HG03558 (cell line): ENCODE results near the gene KLHDC8A.
A peak's percentile ranks its signal among the peaks of the same experiment; 100 is the strongest.
"Not testable (repeated sequence)": the region's sequence is repeated elsewhere in the genome, so short reads cannot be mapped to it uniquely, and the experiment has no call there.

Experiments
- ATAC-seq: cut with Tn5 transposase; IDR thresholded peaks from one replicate; pipeline ENCODE4 v1.9.1; 2021; ENCODE audit warnings: moderate number of reproducible peaks; ENCODE audit not compliant: unreplicated experiment; ENCODE audit errors: extremely low read depth

Gene KLHDC8A

DNA sequence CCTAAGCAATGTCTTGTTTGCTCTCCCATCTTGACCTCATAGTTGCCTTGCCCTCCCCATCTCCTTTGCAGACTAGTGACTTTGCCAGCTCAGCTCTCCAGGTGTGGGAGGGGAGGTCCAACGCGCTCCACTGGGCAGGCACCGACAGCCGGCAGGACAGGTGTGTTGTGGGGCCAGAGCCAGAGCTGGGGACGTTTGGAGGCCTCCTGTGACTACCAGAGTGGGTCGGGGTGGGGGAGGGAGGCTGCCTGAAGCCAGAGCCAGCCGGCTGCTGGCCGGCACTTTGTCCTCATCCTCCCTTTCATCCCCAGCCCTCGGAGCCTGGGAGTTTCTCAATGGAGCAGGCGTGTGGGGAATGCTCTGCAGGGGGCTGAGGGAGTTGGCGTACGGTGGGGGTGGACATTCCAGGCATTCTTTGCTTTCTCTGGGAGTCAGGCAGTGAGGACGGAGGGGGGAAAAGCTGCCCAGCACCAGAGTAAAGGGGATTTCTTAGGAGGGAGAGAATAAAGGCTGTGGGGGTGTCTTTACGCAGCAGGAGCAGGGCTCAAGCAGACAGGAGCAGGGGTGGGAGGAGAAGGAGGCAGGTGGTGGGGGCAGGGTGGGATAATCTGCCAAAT, 55.4 kb downstream of the KLHDC8A start:
- ATAC-seq, result no peak

DNA sequence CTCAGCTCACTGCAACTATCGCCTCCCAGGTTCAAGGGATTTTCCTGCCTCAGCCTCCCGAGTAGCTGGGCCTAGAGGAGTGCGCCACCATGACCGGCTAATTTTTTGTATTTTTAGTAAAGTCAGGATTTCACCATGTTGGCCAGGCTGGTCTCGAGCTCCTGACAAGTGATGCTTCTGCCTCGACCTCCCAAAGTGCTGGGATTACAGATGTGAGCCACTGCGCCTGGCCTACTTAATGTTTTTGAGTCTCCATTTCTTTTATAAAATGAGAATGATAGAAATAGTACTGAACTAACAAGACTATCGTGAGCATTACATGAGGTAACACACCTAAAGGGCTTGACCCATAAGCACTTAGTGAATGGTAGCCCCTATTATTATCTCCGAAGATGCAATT, 56.6 kb downstream of the KLHDC8A start:
- no peak for ATAC-seq

DNA sequence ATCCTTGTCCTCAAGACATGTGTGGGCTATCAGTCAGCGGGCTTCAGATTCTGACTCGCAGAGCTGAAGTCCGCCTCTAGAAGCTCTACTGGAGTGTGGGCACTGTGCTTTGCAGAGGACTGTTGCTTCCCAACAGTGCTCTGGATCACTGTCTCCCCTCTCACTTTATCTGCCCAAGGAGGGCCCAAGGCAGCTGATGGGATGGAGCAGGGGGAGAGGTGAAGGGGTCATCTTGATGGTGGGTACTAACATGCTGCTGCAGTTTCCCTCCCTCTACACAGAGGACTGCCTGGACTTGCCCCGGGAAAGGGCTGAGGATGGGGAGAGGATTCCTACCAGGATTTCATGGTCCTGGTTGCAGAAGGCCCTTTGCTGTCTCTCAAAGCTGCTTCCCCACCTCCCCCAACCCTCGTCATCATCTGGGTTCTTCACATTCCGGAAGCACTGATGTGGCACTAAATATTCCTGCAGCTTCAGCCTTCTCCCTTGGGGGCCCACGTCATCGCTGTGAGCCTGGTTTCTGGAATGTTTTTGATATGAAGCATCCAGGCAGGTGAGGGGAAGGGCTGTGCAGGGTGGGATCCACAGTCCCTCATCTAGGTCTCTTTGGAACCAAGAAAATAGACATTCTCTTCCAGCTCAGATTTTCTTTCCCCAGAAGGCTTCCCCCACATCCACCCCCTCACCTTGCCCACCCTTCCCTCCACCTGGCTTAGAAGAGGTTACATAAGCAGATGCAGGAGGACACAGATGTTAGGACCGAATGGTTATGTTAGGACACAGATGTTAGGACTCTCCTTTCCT, 58.3 kb downstream of the KLHDC8A start:
- no peak for ATAC-seq

DNA sequence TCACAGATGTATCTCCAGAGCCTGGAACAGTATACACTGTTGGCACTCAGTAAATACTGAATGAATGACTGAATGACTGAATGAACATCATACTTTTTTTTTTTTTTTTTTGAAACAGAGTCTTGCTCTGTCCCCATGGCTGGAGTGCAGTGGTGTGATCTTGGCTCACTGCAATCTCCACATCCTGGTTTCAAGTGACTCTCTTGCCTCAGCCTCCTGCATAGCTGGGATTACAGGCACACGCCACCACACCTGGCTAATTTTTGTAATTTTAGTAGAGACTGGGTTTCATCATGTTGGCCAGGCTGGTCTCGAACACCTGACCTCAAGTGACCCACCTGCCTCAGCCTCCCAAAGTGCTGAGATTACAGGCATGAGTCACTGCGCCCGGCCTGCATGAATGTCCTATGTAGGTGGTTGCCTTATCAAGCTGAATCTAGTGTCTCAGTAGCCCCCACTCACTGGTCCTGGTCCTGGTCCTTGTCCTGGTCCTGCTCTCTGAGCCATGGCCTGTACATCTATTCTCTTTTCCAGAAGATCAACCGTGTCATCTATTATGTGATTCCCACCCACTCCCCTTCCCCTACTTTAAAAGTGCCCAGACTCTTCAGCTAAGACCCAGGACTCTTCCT, 59.1 kb downstream of the KLHDC8A start:
- ATAC-seq, result not testable (repeated sequence)

DNA sequence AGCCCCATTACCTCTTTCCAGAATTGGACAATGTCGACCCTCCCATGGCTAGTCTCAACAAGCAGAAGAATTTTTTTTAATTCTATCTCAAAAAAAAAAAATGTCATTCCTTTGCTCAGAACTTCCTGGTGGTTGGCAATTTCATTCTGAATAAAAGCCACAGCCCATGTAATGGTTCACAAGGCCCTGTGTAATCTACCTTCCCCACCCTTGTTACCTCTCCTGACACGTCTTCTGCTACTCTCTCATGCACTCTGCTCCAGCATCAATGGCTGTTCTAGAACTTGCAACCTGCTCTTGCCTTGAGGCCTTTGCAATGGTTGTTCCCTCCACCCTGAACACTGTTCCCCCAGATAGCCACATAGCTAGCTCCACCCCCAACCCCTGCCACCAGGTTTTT, 60.6 kb downstream of the KLHDC8A start:
- ATAC-seq, result no peak

DNA sequence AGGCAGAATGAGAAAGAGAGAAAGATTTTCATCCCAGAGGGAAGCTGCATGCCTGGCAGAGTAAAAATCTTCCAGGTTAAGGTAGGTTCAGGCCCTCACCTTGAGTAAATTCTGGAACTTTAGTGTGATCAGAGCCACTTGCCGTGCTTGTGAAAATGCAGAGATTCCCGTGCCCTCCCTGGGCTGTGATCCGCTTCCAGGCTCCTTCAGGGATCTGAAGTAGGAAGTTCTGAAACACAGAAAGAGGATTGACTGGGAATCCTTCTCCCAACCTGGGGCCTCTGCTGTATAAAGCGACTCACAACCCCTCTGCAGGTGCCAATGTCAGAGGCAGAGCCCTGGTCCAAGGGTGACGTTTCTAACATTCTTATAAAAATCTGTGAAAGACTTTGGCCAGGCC, 61.8 kb downstream of the KLHDC8A start:
- ATAC-seq, result no peak

DNA sequence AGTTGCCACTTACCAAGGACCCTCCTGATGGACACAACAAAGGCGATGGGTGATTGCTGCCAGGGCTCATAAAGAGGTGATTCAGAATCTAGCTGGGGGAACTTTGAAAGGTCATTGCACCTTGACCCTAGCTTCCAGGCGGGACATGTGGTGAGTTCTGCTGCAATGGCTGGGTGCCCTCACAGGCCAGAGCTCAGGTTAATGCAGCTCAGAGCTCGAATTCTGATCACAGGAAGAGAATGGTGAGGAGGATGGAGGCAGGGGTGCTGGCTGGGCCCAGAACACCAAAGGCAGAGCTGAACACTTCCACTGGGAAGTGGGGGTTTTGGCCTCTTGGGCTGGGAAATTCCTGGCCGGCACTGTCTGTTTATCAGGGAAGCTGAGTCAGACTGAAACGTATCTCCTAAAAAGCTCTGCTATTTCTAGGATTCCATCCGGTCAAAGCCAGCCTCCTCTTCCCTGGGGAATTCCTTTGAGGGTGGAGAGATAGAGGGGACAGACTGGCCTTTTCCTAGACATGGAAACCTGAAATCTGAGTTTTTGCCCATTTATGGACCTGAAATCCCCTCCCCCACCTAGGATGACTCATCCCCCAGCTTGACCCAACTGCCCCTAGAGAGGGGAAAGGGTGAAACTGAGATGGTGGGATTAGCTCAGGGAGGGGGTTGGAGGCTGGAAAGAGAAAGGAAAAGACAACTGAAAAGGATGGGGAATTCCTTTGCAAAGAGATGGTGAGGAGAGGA, 62.4 kb downstream of the KLHDC8A start:
- ATAC-seq, result no peak

DNA sequence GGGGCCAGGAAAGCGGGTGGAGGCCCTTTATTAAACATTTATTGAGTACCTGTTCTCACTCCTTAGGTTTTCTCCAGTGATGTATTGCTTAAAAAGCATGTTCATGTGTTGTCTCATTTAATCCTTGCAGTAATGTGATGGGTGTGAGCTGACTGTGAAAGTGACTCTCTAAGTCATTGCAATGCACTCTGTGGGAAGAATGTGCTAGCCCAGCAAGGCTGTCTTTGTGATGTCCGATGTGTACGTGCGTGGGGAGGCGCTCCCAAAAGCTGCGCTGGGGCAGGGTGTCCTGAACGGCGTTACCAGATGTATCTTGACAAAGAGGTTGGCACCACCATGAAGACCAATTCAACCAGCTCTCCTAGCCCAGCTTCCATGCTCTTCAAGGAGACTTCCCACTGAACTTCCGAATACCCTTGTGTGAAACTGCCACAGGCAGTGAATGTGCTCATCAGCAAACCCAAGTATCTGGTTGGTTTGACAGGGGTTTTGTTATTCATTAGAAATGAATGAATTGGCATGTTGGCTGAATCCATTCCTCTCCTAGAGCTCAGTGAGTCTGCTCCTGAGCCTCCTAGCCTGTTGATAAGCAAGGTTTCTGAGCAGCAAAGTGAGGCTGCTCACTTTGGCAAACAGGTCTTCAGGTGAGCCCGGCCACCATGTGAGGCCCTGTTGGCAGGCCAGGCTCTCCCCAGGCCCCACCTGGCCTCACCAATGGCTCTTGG, 63.2 kb downstream of the KLHDC8A start:
- ATAC-seq, result no peak

DNA sequence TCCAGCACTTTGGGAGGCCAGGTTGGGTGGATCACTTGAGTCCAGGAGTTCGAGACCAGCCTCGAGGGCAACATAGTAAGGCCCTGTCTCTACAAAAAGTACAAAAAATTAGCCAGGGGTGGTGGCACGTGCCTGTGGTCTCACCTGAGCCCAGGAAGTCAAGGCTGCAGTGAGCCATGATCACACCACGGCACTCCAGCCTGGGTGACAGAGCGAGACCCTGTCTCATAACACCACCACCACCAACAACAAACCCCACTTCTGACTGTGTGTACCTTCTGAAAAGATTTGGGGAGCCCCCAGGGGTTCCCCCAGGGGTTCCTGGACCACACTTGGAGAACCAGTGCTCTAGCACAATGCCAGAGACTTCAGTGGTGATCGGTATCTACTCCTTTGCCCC, 65.1 kb downstream of the KLHDC8A start:
- ATAC-seq, result no peak

DNA sequence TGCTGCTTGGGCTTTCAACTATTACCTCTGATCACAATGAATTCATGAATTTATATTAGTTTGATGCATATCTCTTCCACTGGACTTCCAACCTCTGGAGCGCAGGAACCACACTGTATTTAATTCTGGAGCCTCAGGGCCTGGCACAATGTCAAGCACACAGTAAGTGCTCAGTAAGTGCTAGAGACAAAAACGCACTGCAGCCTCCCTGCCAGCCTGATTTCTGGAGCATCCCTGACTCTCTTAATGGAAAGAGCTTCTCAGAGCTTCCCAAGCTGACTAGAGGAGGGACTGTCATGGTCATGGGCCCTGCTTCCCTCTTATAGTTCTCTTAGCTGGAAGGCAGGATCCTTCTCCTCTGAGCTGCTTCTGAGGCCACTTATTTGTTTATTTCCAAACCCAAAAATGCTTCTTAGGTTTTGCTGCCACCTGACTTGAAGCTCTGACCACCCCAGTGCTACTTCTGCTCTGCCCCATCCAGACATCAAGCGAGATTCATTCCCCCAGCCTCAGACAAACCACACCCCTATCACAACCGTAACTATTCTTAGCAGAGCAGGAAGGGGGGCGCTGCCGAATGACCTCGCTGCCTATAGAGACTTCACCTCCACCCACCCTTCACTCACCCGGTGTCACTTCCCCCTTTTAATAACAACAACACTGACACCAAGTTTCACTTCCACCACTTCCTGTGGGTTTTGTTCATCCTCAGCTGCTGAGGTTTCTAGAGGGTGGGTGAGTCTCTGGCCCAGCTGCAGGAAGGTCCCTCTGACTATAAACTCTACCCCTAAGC, 68.8 kb downstream of the KLHDC8A start:
- peak; percentile 49 for ATAC-seq

DNA sequence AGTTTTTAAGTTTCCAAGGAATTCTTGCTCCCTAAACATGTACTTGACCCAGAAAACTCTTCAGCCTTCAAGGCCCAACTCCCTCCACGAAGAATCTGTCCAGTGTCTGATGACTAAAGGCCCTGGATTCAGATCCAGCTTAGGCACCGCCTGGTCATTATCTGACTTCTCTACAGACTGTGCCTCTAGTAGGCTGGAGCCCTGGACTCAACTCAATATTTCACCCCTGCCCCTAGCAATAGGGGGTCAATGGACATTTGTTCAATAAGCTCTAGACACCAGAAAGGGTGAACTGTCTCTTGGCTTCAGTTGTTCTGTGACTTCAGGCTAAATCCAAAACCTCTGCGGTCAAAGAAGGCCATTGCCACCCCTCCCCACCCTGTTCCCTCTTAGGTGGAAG, 69.6 kb downstream of the KLHDC8A start:
- ATAC-seq, result no peak

DNA sequence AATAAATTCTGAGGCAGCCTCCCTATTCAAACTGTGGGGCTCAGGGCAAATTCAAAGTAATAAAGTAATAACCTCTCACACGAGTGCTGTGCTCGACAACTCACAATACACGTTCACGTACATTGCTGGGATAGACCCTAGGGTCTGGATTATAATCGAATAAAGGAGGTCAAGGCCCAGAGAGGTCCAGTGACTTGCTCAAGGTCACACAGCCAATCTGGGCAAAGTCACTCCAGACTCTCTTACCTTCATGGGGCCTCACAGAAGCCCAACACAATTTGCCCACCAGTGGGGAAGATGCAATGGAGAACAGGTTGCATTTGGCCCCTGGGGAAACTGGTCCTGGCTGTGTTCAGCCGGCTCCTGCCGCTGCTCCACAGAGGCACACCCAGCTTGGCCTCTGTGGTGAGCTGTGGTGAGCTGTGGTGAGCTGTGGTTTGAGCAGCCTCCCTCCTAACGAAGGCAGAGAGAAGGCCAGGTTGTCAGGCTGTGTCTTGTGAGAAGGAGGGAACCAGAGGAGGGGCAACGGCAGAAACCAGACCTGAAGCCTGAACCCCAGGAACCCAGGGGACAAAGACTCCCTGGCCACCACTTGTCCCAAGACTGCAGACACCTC, 70.3 kb downstream of the KLHDC8A start:
- ATAC-seq, result no peak
